GM21360 (cell line): ENCODE measurements around the gene PSMA7.

Experiments
- ATAC-seq: cut with Tn5 transposase; IDR thresholded peaks from one replicate; pipeline ENCODE4 v1.9.1; 2021; ENCODE audit warnings: mild to moderate bottlenecking, moderate library complexity; ENCODE audit not compliant: unreplicated experiment

PSMA7 gene

DNA sequence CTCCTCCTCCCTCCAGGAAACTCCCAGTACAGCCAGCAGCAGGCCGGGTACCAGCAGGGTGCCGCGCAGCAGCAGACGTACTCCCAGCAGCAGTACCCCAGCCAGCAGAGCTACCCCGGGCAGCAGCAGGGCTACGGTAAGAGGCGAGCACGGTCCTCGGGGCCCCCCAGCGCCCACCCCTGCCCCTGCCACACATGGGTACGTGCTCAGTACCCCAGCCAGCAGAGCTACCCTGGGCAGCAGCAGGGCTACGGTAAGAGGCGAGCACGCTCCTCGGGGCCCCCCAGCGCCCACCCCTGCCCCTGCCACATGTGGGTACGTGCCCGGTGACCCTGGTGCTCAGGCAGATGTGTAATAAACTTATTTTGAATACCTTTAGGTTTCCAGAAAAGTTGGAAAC lies 29.5 kb upstream of the PSMA7 start:
- no peak for ATAC-seq

DNA sequence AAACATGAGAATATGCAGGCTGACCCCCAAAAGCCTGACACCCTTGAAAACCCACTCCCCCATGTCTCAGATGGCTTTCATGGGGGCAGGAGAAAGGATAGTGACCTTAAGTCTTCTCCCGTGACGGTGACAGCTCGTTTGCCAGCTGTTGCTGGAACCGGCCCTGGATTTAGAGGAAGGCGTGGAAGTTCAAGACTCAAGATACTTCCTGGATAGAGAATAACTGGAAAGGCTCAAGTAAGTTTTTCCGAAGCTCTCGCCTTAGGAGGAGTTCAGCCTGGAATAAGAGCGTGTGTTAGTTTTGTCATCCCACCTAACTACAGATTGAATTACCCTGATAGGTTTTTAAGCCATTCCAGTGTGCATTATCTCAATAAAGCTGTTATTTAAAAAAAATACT lies 28.1 kb upstream of the PSMA7 start:
- no peak for ATAC-seq

DNA sequence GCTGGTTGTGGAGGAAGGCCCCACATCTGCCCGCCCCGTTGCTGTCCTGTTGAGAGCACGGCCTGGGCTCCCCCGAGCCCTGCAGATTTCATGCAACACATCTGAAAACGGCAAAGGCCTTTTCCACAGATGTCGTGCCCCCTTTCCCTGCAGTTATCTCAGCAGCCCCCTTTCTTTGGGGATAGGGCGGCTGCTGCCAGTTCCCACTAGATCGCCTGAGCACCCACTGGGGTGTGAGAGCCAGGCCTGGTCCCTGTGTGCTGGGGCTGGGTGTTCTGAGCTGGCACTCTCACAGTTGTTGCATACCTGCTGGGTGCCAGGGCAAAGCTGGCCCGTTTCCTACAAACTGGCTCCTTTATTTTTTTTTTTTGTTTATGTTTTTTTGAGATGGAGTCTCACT lies 27.3 kb upstream of the PSMA7 start:
- ATAC-seq: no peak

DNA sequence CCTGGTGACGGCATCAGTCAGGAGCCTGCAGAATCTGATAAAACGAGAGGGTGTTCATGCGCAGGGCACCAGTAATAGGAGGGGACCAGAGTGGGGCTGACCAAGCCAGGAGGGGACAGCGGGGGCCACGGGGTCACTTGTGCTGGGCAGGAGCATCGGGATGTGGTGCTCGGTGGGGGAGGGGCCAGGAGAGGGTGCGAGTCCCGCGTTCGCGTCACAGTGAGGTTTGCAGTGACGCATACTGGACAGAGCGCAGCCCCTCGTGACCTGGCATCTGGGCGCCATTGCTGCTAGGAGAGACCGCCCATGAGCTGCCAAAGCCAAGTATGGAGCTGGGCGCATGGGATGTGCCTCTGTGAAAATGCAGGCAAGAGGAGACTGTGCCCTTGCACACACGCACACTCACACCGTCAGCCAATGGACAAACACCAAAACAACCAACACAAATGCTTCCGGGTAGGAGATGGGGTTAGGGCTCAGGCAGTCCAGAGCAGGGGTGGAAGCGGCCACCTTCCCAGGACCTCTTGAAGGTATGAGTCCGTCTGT lies 25.8 kb upstream of the PSMA7 start:
- no peak for ATAC-seq

DNA sequence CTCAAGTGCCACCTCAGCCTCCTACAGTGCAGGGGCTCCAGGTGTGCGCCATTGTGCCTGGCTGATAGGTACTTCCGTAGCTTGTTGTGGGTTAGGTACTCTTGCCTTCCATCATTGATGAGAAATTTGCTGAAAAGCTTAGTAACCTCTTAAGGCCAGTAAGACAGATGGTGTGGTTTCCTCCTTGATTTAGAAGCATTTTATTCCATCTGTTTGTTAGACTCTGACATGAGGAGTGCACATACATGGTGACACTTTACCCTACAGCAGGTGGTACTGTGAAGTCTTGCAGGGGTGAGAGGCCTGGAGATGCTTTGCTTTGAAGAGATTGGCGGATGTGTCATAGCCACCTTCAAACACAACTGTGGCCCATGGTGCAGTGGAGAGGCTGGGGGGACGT lies 24.9 kb upstream of the PSMA7 start:
- ATAC-seq: no peak

DNA sequence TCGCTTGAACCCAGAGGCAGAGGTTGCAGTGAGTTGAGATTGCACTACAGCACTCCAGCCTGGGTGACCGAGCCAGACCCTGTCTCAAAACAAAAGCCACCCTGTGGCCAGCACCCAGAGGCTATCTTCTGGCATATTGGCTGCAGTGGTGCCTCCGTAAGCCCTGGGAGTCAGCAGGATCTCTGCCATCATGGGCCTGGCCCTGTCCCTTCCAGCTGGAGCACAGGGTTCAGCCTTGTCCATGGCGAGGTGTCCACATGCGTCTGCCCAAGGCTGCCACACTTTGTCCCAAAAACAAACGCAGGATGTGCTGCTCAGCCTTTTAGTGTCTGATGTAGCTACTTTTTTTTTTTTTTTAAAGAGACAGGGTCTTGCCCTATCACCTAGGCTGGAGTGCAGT lies 24.3 kb upstream of the PSMA7 start:
- ATAC-seq: no peak

DNA sequence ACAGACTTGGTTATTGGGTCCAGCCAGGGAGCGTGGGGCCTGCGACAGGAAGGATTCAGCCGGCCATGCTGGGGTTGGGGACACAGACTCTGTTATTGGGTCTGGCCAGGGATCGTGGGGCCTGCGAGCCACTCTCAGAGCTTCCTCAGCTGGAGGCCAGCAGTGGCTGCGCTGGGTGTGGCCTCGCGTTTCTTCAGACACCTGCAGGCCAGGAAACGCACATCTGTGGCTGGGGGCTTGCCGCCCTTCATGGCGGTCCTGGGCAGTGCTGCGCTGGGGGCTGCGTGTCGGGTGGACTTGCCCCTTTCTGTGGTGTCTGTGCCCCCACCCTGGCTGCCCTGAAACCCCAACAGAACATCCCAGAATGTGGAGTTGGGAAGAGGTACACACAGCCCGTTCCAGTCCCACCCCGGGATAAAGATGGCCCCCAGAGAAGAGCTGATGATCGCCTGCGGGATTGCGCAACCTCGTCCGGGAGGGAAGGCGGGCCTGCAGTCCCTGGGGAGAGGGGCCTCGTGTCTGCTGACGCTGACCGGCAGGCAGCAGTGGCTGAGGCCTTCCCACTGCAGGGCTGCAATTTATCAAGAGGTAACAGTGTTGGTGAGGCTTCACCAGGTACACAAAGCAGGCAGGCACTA lies 22.7 kb upstream of the PSMA7 start:
- ATAC-seq: no peak

DNA sequence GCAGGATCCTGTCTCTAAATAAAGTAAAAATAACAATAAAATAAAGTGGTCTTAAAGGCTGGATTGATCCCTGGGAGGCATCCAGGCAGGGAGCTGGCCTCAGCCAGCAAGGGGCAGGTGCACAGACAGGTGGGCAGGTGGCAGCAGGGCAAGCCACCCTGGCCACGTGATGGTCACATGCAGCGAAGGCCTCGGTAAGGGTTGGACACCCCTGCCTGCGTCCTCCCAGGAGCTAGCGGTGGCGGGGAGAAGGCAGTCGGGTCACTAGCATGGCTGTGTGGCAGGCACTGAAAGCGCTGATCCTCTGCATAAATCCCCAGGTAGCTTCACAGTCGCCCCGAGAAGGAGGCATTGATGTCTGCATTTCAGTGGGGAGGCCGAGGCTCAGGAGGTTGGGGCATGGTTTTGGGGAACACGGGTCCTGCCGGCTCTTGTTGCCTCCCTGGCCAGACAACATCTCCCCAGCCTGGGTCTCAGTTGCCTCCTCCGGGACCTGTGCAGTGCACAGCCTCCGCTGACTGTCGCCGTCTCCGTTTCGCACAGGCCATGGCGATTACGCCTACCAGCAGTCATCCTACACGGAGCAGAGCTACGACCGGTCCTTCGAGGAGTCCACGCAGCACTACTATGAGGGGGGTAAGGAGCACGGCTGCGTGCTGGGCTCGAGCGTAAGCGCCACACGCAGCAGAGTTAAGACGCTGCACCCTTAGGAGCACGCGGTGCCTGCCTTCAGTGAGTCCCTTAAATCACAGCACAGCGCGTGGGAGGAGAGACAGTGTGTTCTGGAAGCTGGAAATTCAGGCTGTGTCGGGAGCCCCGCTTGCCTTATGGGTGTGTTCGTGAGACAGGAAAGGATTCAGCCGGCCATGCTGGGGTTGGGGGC lies 21.9 kb upstream of the PSMA7 start:
- no peak for ATAC-seq

DNA sequence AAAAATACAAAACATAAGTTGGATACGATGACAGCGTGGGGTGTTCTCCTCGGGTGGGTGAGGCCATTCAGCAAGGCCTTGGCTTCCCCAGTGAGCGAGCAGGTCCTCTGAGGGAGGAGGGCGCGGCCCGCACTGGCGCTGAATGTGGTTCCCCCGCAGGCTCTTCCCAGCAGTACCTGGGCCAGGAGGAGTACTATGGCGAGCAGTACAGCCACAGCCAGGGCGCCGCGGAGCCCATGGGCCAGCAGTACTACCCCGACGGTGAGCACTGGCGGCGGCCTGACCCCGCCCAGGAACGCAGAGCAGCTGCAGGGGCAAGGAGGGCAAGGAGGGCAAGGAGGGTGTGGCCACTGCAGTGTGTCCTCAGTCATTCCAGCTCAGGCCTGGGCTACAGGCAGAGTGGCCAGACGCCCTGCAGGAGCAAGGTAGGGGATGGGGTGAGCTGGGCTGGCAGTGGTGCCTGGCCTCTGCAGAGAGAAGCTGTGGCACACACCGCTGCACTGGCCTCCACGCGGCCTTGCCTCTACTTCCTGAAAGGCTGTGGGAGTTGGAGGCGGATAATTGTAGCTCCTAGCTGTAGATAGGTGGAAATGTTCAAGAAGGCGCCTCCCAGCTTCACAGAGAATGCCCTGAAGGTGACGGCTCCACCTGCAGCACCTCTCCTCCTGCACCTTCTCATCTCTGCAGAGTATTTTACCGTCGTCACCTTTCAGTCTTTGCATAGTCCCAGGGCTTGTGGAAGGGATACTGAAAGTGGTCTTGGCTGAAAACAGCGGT lies 21.0 kb upstream of the PSMA7 start:
- ATAC-seq: no peak

DNA sequence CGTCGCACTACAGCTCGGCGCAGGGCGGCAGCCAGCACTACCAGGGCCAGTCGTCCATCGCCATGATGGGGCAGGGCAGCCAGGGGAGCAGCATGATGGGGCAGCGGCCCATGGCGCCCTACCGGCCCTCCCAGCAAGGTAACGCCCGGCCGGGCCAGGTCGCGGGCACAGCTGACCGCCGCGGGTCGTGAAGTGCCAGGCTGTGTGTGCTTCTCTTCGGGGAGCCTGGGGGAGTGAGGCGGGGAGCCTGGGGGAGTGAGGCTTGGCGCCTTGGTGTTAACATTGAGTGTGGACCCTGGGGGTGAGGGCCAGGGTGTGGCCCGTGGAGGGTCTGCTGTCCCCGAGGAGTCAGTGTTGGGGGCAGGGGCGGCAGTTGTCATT lies 20.3 kb upstream of the PSMA7 start:
- ATAC-seq: no peak

DNA sequence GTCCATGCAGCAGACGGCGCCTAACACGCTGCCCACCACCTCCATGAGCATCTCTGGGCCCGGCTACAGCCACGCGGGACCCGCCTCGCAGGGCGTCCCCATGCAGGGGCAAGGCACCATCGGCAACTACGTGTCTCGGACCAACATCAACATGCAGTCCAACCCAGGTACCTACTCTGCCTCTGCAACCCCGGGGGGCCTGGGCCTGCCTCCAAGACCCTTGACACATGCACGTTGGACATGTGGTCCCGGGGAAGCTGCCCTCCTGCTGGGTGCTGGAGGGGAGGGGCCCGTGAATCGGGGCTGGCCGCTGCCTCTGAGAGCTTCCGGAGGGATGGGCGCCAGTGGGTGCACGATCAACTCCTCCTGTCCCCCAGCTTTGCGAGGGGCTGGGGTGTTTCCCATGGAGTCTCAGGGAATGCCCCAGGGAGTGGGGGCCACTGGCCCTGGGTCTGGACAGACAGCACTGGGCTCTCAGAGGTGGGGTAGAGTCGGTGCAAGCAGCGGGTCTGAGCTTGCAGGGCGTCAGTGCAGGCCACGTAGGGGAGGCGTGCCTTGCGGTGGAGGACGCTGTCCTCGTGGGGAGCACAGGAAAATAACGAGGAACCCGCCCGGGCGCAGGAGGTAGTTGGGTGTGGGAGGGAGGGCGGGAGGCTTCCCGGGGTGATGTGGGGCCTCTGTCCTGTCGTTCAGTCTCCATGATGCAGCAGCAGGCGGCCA lies 19.7 kb upstream of the PSMA7 start:
- ATAC-seq: no peak

DNA sequence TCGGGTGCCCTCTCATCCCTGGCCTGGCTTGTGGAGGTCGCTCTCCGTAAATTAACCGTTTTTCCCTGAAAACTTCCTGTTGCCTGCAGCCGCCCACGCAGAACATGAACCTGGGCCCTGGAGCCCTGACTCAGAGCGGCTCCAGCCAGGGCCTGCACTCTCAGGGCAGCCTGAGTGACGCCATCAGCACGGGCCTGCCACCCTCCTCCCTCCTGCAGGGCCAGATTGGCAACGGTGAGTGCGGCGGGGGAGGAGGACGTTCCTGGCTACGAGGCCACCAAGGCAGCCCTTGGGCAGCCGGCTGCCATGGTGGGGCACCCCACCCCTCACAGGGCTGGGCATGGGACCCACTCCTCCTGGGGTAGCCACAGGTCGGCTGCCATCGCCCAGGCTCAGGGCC lies 18.2 kb upstream of the PSMA7 start:
- no peak for ATAC-seq

DNA sequence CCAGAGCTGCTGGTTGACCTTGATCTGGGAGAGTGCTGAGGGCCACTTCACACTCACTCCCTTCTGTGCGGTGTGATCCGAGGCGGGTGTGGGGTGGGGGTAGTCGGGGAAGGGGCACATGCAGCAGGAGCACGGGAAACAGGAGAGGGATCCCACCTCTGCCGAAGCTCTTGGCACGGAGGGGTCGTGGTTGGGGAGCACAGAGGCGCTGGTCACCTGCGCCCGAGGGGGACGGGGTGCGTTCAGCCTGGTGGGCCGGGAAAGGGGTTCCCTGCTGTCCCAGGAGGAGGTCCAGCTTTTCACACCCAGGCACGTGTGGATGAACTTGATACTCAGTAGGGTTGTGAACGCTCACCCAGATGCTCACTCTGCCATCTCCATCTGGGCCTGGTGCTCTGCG lies 17.7 kb upstream of the PSMA7 start:
- ATAC-seq: no peak

DNA sequence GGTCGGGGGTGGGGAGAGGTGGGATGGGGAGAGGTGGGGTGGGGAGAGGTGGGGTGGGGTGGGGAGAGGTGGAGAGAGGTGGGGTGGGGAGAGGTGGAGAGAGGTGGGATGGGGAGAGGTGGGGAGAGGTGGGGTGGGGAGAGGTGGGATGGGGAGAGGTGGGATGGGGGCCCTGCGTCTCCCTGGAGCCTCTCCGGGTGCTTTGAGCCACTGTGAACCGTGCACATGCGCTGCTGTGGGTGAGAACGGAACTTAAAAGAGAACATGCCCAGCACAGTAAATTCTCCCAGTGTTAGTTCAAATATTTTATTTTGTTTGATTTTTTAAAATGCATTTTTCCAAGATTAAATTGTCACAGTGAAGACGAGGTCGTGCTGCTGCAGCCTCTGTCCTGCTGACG lies 17.1 kb upstream of the PSMA7 start:
- ATAC-seq: no peak

DNA sequence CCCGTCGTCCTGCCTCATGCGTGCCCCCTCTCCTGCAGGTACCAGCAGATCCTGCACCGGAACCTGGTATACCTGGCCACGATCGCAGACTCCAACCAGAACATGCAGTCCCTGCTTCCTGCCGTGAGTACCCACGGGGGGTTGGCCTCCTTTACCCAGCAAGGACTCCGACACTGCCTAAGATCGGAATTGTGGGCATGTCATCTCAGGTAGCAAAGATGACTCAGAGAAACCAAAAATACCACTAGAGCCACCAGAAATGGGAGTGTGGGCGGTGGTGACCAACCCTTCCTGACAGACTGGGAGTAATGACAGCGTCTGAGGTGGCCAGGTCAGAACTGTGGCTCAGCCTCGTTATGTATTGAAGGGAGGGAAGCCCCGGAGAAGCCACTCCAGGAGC lies 16.6 kb upstream of the PSMA7 start:
- ATAC-seq: no peak

DNA sequence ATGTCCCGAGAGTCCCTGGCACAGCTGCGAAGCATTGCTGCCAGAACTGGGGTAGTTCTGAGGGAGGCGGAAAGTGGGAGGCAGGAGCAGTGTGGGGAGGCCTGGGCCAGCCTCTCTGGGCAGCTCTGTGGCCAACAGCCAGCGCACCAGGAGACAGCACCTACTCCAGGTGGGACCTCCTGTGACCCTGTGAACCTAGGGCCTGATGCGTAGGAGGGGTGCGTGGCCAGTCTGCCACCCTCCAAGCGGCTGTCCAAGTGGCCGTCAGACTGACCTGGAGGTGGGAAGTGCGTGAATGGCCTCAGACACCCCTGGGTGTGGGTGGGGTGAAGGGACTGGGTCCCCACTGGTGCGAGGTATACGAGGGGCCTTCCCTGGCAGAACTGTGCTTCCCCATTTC lies 15.9 kb upstream of the PSMA7 start:
- ATAC-seq: no peak

DNA sequence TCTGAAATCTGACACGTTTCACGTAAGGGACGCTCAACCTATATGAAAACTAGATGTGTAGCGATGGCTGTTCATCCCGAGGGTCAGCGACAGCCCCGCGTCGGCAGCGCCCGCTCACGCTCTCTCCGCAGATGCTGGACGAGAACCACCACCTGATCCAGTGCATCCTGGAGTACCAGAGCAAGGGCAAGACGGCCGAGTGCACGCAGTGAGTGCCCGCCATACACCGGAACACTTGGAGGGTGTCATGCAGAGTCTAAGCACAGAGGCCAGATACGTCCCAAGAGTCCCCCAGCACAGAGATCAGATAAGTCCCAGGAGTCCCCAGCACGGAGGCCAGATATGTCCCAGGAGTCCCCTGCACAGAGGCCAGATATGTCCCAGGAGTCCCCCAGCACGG lies 15.3 kb upstream of the PSMA7 start:
- no peak for ATAC-seq

DNA sequence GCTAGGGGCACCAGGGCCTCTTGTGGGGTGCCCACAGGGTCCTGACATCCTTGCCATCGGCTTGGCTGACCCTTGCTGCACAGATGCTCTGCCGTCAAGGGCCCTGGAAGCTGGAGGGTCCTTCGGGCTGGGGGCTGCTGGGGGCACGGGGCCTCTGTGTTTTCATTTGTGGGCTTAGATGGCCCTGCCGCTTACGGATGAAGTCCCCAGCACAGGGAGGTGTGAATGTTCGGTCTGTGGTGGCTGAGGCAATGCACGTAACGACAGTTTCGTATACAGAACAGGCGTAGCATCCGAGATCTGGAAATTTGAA lies 14.8 kb upstream of the PSMA7 start:
- ATAC-seq: no peak

DNA sequence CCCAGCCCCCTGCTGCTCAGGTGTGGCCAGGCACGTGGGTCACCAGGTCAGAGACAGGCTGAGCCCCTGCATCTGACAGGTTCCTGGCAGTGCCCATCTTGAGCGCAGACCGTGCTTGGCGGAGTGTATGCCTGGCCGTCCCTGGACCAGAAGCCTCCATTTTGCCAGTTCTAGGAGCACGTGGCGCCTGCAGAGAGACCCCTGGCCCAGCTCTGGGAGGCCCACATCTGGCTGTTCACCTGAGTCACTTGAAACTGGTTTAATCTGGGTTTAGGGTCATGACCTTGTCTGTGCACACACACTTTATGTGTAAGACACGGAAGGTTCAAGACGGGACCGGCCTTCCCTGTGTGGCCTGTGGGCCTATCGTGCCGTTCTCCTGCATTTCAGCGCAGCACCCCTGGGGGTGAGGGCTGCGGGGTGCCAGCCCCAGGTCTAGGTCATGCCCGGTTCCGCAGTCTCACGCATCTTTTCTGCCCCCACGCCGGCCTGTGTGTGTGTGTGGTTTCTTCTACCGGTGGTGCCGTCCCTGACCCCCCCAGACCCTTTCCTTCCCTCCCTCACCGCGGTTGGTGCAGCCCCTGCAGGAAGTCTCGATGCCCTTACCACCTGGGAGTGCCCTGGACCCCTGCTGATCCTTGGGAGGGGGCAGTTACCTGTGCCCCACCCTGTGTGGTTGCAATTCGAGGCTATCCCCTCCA lies 14.3 kb upstream of the PSMA7 start:
- no peak for ATAC-seq

DNA sequence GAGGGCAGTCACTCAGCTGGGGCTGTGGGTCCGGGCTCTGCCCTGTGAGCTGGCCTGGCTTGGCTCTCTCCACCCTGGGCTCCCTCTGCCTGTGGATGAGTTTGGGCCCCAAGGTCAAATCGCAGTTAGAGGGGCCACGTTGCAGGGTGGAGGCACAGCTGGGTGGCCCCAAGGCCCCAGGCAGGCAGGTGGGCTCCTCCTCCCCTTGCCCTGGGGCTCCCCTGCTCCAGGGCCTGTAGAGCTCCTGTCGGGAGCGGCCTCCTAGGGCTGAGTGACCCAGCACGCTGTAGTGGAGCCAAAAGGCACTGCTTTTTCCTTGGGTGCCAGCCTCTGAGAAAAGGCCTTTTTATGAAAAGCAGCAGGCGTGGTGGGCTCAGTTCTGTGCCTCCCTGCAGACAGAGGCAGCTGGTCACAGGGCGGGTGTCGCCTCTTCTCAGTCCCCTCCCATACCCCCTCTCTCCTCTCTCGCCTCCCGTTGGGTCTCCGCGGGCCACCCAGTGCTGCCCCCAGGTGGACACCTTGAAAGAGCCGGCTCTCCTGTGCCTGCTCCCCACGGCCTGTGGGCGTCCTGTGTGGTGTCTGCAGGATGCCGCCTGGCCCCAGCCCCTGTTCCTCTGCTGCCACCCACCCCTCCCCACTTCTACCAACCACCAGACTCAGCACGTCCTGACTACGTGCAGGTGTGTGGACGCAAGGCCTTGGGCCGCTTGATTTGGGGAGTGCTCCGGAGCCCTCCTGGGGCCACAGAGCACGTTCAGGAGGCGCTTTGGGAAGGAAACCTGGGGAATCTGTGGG lies 13.6 kb upstream of the PSMA7 start:
- peak; percentile 53 for ATAC-seq
